Nephron progenitor cell (in vitro differentiated cells): ENCODE results near the gene GPR152.
A peak's percentile ranks its signal among the peaks of the same experiment; 100 is the strongest.

ENCODE experiments used
- DNase-seq: peaks from one replicate; pipeline ENCODE4 v3.0.0; 2021
- H3K27ac Mint-ChIP-seq: 2 replicates; pipeline ENCODE4 v1.8.0; 2021; ENCODE audit warnings: mild to moderate bottlenecking, moderate library complexity, mixed read lengths
- H3K27me3 Mint-ChIP-seq: 2 replicates; pipeline ENCODE4 v1.8.0; 2021; ENCODE audit warnings: mild to moderate bottlenecking, low read depth, mixed read lengths; ENCODE audit not compliant: poor library complexity
- H3K36me3 Mint-ChIP-seq: 2 replicates; pipeline ENCODE4 v1.8.0; 2021; ENCODE audit warnings: low read depth, mixed read lengths
- H3K4me1 Mint-ChIP-seq: 2 replicates; pipeline ENCODE4 v1.8.0; 2021; ENCODE audit warnings: mixed read lengths
- H3K4me3 Mint-ChIP-seq: 2 replicates; pipeline ENCODE4 v1.8.0; 2021; ENCODE audit warnings: mild to moderate bottlenecking, moderate library complexity, mixed read lengths
- H3K9me3 Mint-ChIP-seq: 2 replicates; pipeline ENCODE4 v1.8.0; 2021; ENCODE audit warnings: mild to moderate bottlenecking, moderate library complexity, mixed read lengths
- CTCF ChIP-seq: fragments of 200-600 bp; sonication (generic); IDR thresholded peaks from 2 replicates; pipeline ENCODE4 v1.5.0; 2021; ENCODE audit warnings: antibody characterized with exemption

Gene GPR152

GRCh38 chr11:67423891-67424613, 28.5 kb downstream of the GPR152 start:
- TF ChIP-seq CTCF, result no peak

GRCh38 chr11:67423466-67423865, 29.1 kb downstream of the GPR152 start:
- H3K27me3 Mint-ChIP-seq, result peaks cover 15% of the 10 kb centered on the region

More at GRCh38 chr11:67423891-67424613, 28.5 kb downstream of the GPR152 start:
- Mint-ChIP-seq H3K4me3 (no peak overlapping the region), H3K4me1 (peaks cover 26% of the 10 kb centered on the region), H3K9me3 (no peaks in the 10 kb centered on the region), H3K36me3 (no peaks in the 10 kb centered on the region), H3K27me3 (peaks cover 15% of the 10 kb centered on the region), H3K27ac (no peak overlapping the region)
- no peak for DNase-seq

GRCh38 chr11:67422891-67423290, 29.6 kb downstream of the GPR152 start:
- Mint-ChIP-seq H3K36me3 (no peaks in the 10 kb centered on the region), H3K4me1 (peaks cover 19% of the 10 kb centered on the region), H3K27me3 (peaks cover 15% of the 10 kb centered on the region), H3K27ac (no peak overlapping the region), H3K9me3 (no peaks in the 10 kb centered on the region), H3K4me3 (no peak overlapping the region)
- no peak for DNase-seq
- no peak for TF ChIP-seq CTCF

More at GRCh38 chr11:67423466-67423865, 29.1 kb downstream of the GPR152 start:
- H3K4me3 Mint-ChIP-seq, result no peak overlapping the region
- H3K36me3 Mint-ChIP-seq, result no peaks in the 10 kb centered on the region
- no peak for DNase-seq
- H3K9me3 Mint-ChIP-seq, result no peaks in the 10 kb centered on the region
- no peak overlapping the region for H3K27ac Mint-ChIP-seq
- peaks cover 23% of the 10 kb centered on the region for H3K4me1 Mint-ChIP-seq
- TF ChIP-seq CTCF, result no peak

GRCh38 chr11:67421430-67422031, 31.0 kb downstream of the GPR152 start:
- no peak for TF ChIP-seq CTCF
- peaks cover 23% of the 10 kb centered on the region for H3K27me3 Mint-ChIP-seq
- H3K4me3 Mint-ChIP-seq, result peak overlapping the region; percentile 67
- no peaks in the 10 kb centered on the region for H3K9me3 Mint-ChIP-seq
- no peaks in the 10 kb centered on the region for H3K36me3 Mint-ChIP-seq
- peaks cover 19% of the 10 kb centered on the region for H3K4me1 Mint-ChIP-seq
- DNase-seq, result no peak
- no peak overlapping the region for H3K27ac Mint-ChIP-seq

- TF ChIP-seq CTCF, result no peak
- peaks cover 29% of the 10 kb centered on the region for H3K27me3 Mint-ChIP-seq
- no peaks in the 10 kb centered on the region for H3K9me3 Mint-ChIP-seq
- H3K4me1 Mint-ChIP-seq, result peaks cover 25% of the 10 kb centered on the region
- DNase-seq, result peak; percentile 99
- no peak overlapping the region for H3K27ac Mint-ChIP-seq
- H3K36me3 Mint-ChIP-seq, result no peaks in the 10 kb centered on the region
- H3K4me3 Mint-ChIP-seq, result peak overlapping the region; percentile 67
Observed at GRCh38 chr11:67420646-67421429, 31.7 kb downstream of the GPR152 start.
